Karpas-422 (cell line): ENCODE results near the gene AAMP. TPM values are rescaled to one million over a fixed set of nuclear protein-coding genes. Genes with fewer than 3 reads are reported as not detected.

Source experiments
- DNase-seq: peaks from one replicate; pipeline ENCODE4 v3.0.0-alpha.2; 2015
- H2AFZ ChIP-seq: fragments of 200-600 bp; sonication (generic); 2 replicates; pipeline ENCODE4 v1.6.1; 2014; ENCODE audit warnings: antibody characterized with exemption, low read length, mixed read lengths
- H3K27ac ChIP-seq: fragments of 200-600 bp; sonication (generic); 2 replicates; pipeline ENCODE4 v1.5.1; 2014; ENCODE audit warnings: mild to moderate bottlenecking, low read length, moderate library complexity
- H3K27me3 ChIP-seq: fragments of 200-600 bp; sonication (generic); 2 replicates; pipeline ENCODE4 v1.6.1; 2014; ENCODE audit warnings: low read length, mixed read lengths
- H3K36me3 ChIP-seq: fragments of 200-600 bp; sonication (generic); 2 replicates; pipeline ENCODE4 v1.6.1; 2014; ENCODE audit warnings: low read length, mixed read lengths; ENCODE audit not compliant: insufficient read depth
- H3K4me1 ChIP-seq: fragments of 200-600 bp; sonication (generic); 2 replicates; pipeline ENCODE4 v1.6.1; 2014; ENCODE audit warnings: mild to moderate bottlenecking, low read length, mixed read lengths
- H3K4me2 ChIP-seq: fragments of 200-600 bp; sonication (generic); 2 replicates; pipeline ENCODE4 v1.6.1; 2014; ENCODE audit warnings: low read length, low read depth, mild to moderate bottlenecking; ENCODE audit not compliant: poor library complexity, severe bottlenecking
- H3K4me3 ChIP-seq: fragments of 200-600 bp; sonication (generic); 2 replicates; pipeline ENCODE4 v1.5.1; 2014; ENCODE audit warnings: mild to moderate bottlenecking, antibody characterized with exemption, low read length, mixed read lengths
- H3K79me2 ChIP-seq: fragments of 200-600 bp; sonication (generic); 2 replicates; pipeline ENCODE4 v1.6.1; 2014; ENCODE audit warnings: mild to moderate bottlenecking, low read length, mixed read lengths
- H3K9ac ChIP-seq: fragments of 200-600 bp; sonication (generic); 2 replicates; pipeline ENCODE4 v1.6.0; 2014; ENCODE audit warnings: low read length
- H3K9me2 ChIP-seq: fragments of 200-600 bp; sonication (generic), shearing (Covaris generic); replicated peaks from 2 replicates; pipeline ENCODE4 v1.6.0; 2014; ENCODE audit warnings: mild to moderate bottlenecking, low read length, moderate library complexity; ENCODE audit not compliant: insufficient read depth
- H3K9me3 ChIP-seq: fragments of 300-700, 200-600 bp; sonication (generic); 2 replicates; pipeline ENCODE4 v1.6.1; 2014; ENCODE audit warnings: low read length, mixed read lengths
- H4K20me1 ChIP-seq: fragments of 200-600 bp; sonication (generic); 2 replicates; pipeline ENCODE4 v1.6.1; 2014; ENCODE audit warnings: mild to moderate bottlenecking, antibody characterized with exemption, low read length, low read depth; ENCODE audit not compliant: insufficient read depth
- total RNA-seq: library from RNA; depleted of rRNA; stranded (reverse); fragments of >200 nt; shearing (Covaris generic); gene quantifications from 2 replicates; pipeline ENCODE4 v1.2.3, GENCODE V29; 2014; ENCODE audit warnings: low replicate concordance

Gene AAMP
- total RNA-seq, 1 experiment from 2014 or later = 77.6 TPM

DNA sequence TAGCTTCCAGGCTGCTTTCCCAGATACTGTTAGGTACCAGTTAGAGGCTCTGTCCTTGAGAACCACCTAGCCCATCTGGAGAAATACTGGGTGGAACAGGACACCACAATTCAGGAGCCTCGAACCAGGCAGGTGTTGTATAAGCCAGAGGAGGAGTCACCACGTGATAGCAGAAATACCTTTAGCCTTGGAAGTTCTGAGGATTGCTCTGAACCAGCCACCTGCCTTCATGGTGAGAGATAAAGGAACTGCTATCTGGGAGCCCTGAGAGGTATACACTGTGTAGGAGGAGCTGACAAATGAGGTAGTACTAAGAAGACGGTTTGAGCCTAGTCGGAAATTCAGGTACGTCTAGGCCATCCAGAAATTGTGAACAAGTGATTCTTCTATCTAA, 16.7 kb downstream of the AAMP start:
- no peaks in the 10 kb centered on the region for H3K27me3 ChIP-seq
- no peak overlapping the region for H3K27ac ChIP-seq
- H2AFZ ChIP-seq = no peak overlapping the region
- no peak overlapping the region for H3K4me2 ChIP-seq
- H3K9me2 ChIP-seq = no peaks in the 10 kb centered on the region
- H3K4me1 ChIP-seq = peaks cover 15% of the 10 kb centered on the region
- no peak for DNase-seq
- no peaks in the 10 kb centered on the region for H3K79me2 ChIP-seq
- peaks cover 44% of the 10 kb centered on the region; the same call in 1 of the 2 replicates for H3K36me3 ChIP-seq
- no peaks in the 10 kb centered on the region for H3K9me3 ChIP-seq
- H3K4me3 ChIP-seq = no peak overlapping the region
- no peak overlapping the region for H3K9ac ChIP-seq
- no peaks in the 10 kb centered on the region for H4K20me1 ChIP-seq

DNA sequence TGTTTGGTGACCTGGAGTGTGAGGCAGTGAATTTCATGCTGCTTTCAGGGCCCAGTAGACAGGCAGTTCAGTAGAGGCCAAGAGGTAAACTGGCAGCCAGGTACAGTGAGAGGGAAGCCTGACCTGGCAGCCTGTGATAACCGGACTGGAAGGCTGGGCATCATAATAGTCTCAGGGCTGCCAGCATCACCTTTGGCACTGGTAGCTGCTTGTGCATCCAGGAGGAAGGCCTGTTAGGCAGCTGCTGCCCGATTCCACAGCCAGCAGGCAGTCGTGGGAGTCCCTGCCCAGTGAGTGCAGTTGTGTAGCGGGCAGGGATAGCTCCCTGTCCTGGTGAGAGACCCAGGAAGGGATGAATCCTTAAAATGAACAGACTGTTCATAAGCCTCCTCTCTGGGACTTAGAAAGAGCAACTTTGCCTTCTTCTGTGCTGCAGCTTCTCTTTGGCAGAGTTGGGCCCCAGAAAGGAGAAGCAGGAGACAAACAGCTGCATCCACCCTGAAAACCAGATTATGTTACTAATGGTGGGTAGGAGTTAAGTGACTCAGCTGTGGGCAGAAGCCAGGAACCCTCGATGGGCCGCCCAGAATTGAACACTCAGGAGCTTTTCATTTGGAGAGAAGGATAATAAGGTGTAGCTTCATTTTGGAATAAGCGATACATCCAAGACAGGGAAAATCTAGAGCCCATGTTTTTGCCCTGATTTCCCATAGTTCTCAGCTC, 17.3 kb downstream of the AAMP start:
- H3K9me2 ChIP-seq = no peaks in the 10 kb centered on the region
- H3K27ac ChIP-seq = no peak overlapping the region
- no peak overlapping the region for H3K4me3 ChIP-seq
- no peak overlapping the region for H3K9ac ChIP-seq
- H3K4me1 ChIP-seq = peaks cover 11% of the 10 kb centered on the region
- peaks cover 47% of the 10 kb centered on the region; the same call in 1 of the 2 replicates for H3K36me3 ChIP-seq
- H3K27me3 ChIP-seq = no peaks in the 10 kb centered on the region
- no peak overlapping the region for H3K4me2 ChIP-seq
- DNase-seq = no peak
- no peaks in the 10 kb centered on the region for H3K79me2 ChIP-seq
- no peaks in the 10 kb centered on the region for H4K20me1 ChIP-seq
- H3K9me3 ChIP-seq = no peaks in the 10 kb centered on the region
- H2AFZ ChIP-seq = no peak overlapping the region

DNA sequence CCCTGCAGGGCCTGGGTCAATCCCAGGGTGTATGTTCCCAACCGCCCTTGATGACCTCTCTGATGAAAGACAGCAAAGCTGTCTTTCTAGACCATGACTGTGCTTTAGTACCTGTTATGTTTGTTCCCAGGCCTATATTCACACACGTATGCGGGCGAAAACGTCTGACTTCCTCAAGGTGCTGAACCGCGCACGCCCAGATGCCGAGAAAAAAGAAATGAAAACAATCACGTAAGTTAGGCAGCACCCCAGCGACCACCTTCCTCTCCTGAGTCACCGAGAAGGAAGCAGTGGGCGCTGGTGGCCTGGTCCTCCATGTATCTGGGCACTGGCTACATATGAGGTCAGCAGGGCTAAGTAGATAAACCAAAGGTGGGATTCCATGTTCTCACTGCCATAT, 20.2 kb downstream of the AAMP start:
- DNase-seq = no peak
- peaks cover 49% of the 10 kb centered on the region; the same call in 1 of the 2 replicates for H3K36me3 ChIP-seq
- no peaks in the 10 kb centered on the region for H3K79me2 ChIP-seq
- H3K27ac ChIP-seq = no peak overlapping the region
- no peaks in the 10 kb centered on the region for H3K27me3 ChIP-seq
- no peak overlapping the region for H3K4me3 ChIP-seq
- H3K9ac ChIP-seq = no peak overlapping the region
- H3K9me3 ChIP-seq = no peaks in the 10 kb centered on the region
- H3K4me1 ChIP-seq = no peaks in the 10 kb centered on the region
- H2AFZ ChIP-seq = no peak overlapping the region
- no peaks in the 10 kb centered on the region for H3K9me2 ChIP-seq
- no peak overlapping the region for H3K4me2 ChIP-seq
- H4K20me1 ChIP-seq = no peaks in the 10 kb centered on the region

DNA sequence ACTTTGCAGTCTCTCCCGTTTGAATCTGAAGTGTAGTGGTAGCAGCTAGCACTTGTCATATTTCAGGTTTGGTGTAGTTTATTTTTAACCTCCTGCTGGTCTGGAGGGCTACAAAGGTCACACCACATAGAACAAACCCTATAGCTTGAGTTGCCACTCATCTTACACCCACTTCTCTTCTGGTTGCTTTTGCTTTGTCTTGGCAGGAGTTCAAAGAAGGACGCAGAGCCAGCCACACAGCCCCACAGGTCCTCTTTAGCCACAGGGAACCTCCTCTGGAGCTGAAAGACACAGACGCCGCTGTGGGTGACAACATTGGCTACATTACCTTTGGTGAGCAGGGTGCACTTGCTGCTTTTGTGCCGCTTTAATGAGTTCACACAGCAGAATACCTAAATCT, 24.7 kb downstream of the AAMP start:
- no peaks in the 10 kb centered on the region for H3K9me2 ChIP-seq
- no peak overlapping the region for H3K4me2 ChIP-seq
- peaks cover 6% of the 10 kb centered on the region; the same call in 1 of the 2 replicates for H4K20me1 ChIP-seq
- no peak overlapping the region for H3K4me3 ChIP-seq
- H3K9me3 ChIP-seq = no peaks in the 10 kb centered on the region
- H3K27me3 ChIP-seq = no peaks in the 10 kb centered on the region
- no peak overlapping the region for H3K9ac ChIP-seq
- H2AFZ ChIP-seq = no peak overlapping the region
- peaks cover 69% of the 10 kb centered on the region for H3K36me3 ChIP-seq
- no peak for DNase-seq
- peaks cover 18% of the 10 kb centered on the region for H3K79me2 ChIP-seq
- H3K27ac ChIP-seq = no peak overlapping the region
- H3K4me1 ChIP-seq = peaks cover 13% of the 10 kb centered on the region

DNA sequence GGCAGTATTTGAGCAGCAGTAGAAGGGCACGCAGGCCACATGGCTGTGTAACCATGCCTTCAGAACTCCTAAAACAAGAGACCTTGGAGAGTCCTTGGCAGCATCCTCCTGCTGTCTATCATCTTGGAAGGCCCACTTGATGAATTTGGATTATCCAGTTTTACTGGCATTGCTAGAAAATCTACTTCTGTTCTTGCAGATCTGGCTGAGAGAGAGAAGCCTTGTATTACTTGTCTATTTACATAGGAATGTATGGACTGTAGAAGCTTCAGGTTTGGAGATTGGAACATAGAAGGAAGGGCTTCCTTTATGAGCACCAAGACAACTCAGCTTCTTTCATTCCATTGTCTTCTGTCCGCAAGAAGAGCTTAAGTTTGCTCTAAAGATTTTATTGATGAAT, 25.3 kb downstream of the AAMP start:
- peaks cover 15% of the 10 kb centered on the region for H3K4me1 ChIP-seq

DNA sequence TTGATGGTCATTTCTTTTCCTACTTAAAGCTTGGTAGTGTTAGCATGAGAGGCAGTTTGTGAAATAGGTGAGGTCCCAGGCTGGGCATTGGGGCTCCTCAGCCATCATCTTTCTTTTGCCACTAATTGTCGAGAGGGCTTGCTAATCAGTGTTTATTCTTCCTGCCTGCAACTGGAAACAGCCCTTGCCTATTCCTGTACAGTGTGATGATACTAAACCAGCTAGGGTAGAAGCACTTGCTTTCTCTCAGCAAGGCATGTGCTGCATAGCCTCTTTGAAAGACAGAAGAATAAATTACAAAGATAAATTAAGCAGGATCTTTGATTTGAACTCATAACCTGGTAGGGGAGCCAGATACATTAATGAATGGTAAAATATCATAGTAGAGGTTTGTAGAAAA, 25.7 kb downstream of the AAMP start:
- H3K9ac ChIP-seq = no peak overlapping the region
- H2AFZ ChIP-seq = no peak overlapping the region
- no peak overlapping the region for H3K27ac ChIP-seq
- no peak overlapping the region for H3K4me2 ChIP-seq
- no peaks in the 10 kb centered on the region for H3K9me3 ChIP-seq
- H3K4me3 ChIP-seq = no peak overlapping the region
- no peaks in the 10 kb centered on the region for H3K27me3 ChIP-seq
- peaks cover 17% of the 10 kb centered on the region for H3K4me1 ChIP-seq
- peaks cover 63% of the 10 kb centered on the region for H3K36me3 ChIP-seq
- no peaks in the 10 kb centered on the region for H3K9me2 ChIP-seq
- H3K79me2 ChIP-seq = peaks cover 20% of the 10 kb centered on the region
- peaks cover 6% of the 10 kb centered on the region; the same call in 1 of the 2 replicates for H4K20me1 ChIP-seq
- DNase-seq = no peak

More for the DNA sequence above, 25.3 kb downstream of the AAMP start:
- Histone ChIP-seq H4K20me1 (peaks cover 6% of the 10 kb centered on the region; the same call in 1 of the 2 replicates), H3K4me3 (no peak overlapping the region), H3K9me2 (no peaks in the 10 kb centered on the region), H3K36me3 (peaks cover 66% of the 10 kb centered on the region), H2AFZ (no peak overlapping the region), H3K79me2 (peaks cover 18% of the 10 kb centered on the region), H3K9ac (no peak overlapping the region), H3K4me2 (no peak overlapping the region), H3K27ac (no peak overlapping the region), H3K9me3 (no peaks in the 10 kb centered on the region), H3K27me3 (no peaks in the 10 kb centered on the region)
- no peak for DNase-seq

DNA sequence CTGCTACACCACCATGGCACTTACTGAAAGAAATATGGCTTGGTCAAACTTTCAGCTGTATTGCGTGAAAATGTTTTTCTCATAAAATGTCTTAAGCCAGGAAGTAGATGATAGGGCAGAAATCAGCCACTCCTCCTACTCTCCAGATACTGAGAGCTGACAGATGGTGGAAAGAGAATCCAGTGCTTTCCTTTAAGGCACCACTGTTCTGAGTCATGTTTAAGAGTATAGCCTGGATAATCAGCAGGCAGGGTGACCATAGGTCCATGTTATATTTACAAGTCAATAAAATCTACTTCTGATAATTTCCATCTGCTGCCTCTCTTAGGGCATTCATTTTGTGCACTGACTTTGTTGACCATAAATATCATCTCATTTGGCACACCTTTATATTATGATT, 31.1 kb downstream of the AAMP start:
- no peak for DNase-seq
- H3K9me3 ChIP-seq = no peaks in the 10 kb centered on the region
- H3K9ac ChIP-seq = no peak overlapping the region
- H3K4me1 ChIP-seq = peaks cover 27% of the 10 kb centered on the region
- H3K27ac ChIP-seq = no peak overlapping the region
- H3K27me3 ChIP-seq = no peaks in the 10 kb centered on the region
- peaks cover 48% of the 10 kb centered on the region for H3K79me2 ChIP-seq
- H3K4me3 ChIP-seq = no peak overlapping the region
- H3K36me3 ChIP-seq = peaks cover 78% of the 10 kb centered on the region
- H3K9me2 ChIP-seq = no peaks in the 10 kb centered on the region
- peaks cover 11% of the 10 kb centered on the region for H4K20me1 ChIP-seq
- no peak overlapping the region for H3K4me2 ChIP-seq
- H2AFZ ChIP-seq = no peak overlapping the region

DNA sequence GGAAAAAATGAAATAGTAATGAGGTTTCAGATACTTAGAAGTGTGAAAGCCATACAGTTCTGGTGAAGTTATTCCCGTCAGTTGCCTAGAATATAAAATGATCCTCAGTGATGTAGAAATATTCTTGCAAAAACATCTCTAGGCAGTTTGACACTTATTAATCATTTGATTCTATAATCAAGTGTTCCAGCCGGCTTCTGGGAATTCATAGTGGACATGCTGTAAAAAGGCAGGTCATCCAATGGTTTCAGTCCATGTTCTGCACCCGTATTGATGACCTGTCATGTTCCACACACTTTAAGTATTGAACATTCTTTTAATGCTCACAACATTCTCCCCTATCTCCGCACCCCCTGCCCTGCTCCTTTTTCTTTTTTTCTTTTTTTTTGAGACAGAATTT, 33.1 kb downstream of the AAMP start:
- H3K79me2 ChIP-seq = peaks cover 38% of the 10 kb centered on the region
- H2AFZ ChIP-seq = no peak overlapping the region
- no peak overlapping the region for H3K27ac ChIP-seq
- no peak overlapping the region for H3K9ac ChIP-seq
- H4K20me1 ChIP-seq = peaks cover 5% of the 10 kb centered on the region; the same call in 1 of the 2 replicates
- peaks cover 27% of the 10 kb centered on the region for H3K4me1 ChIP-seq
- H3K36me3 ChIP-seq = peaks cover 73% of the 10 kb centered on the region
- no peaks in the 10 kb centered on the region for H3K9me2 ChIP-seq
- no peaks in the 10 kb centered on the region for H3K27me3 ChIP-seq
- H3K9me3 ChIP-seq = no peaks in the 10 kb centered on the region
- DNase-seq = no peak
- H3K4me2 ChIP-seq = no peak overlapping the region
- no peak overlapping the region for H3K4me3 ChIP-seq
